Measurements from ENCODE around the gene SLC22A2. TPM values are rescaled to one million over a fixed set of nuclear protein-coding genes. Genes with fewer than 3 reads are reported as not detected.
"Not testable (repeated sequence)": the region's sequence is repeated elsewhere in the genome, so short reads cannot be mapped to it uniquely, and the experiment has no call there.

The SLC22A2 gene
- total RNA-seq, 1 experiment from 2014 or later: 0.96 TPM

DNA sequence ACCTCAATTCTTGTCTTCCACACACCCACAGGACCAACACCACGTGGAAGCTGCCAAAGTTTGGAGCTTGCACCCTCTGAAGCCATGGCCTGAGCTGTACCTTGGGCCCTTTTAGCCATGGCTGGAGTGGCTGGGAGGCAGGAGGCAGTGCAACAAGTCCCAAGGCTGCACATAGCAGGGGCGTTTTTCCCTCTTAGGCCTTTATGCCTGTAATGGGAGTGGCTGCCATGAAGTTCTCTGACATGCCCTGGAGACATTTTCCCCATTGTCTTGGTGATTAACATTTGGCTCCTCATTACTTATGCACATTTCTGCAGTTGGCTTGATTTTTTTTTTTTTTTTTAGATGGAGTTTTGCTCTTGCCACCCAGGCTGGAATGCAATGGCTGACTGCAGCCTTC is 45.2 kb upstream of the SLC22A2 start:
- Mint-ChIP-seq H3K4me1 (peaks cover 22% of the 10 kb centered on the region), H3K27ac (no peak overlapping the region), H3K4me3 (no peak overlapping the region), H3K36me3 (peaks cover 30% of the 10 kb centered on the region), H3K9me3 (peaks cover 46% of the 10 kb centered on the region), H3K27me3 (ENCODE audit: low read depth) (peaks cover 3% of the 10 kb centered on the region; the same call in 1 of the 2 replicates)
- ATAC-seq: no peak
- CTCF ChIA-PET: no interaction called here
- no peak for DNase-seq (ENCODE audit: low spot score)
- POLR2A ChIA-PET: no interaction called here
- TF ChIP-seq, protein P1, sequence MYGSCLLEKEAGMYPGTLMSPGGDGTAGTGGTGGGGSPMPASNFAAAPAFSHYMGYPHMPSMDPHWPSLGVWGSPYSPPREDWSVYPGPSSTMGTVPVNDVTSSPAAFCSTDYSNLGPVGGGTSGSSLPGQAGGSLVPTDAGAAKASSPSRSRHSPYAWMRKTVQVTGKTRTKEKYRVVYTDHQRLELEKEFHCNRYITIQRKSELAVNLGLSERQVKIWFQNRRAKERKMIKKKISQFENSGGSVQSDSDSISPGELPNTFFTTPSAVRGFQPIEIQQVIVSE (CRISPR knock-in tag; IDR thresholded peaks at IDR 0.05; ENCODE audit: borderline replicate concordance): no peak
- TF ChIP-seq, protein P2, sequence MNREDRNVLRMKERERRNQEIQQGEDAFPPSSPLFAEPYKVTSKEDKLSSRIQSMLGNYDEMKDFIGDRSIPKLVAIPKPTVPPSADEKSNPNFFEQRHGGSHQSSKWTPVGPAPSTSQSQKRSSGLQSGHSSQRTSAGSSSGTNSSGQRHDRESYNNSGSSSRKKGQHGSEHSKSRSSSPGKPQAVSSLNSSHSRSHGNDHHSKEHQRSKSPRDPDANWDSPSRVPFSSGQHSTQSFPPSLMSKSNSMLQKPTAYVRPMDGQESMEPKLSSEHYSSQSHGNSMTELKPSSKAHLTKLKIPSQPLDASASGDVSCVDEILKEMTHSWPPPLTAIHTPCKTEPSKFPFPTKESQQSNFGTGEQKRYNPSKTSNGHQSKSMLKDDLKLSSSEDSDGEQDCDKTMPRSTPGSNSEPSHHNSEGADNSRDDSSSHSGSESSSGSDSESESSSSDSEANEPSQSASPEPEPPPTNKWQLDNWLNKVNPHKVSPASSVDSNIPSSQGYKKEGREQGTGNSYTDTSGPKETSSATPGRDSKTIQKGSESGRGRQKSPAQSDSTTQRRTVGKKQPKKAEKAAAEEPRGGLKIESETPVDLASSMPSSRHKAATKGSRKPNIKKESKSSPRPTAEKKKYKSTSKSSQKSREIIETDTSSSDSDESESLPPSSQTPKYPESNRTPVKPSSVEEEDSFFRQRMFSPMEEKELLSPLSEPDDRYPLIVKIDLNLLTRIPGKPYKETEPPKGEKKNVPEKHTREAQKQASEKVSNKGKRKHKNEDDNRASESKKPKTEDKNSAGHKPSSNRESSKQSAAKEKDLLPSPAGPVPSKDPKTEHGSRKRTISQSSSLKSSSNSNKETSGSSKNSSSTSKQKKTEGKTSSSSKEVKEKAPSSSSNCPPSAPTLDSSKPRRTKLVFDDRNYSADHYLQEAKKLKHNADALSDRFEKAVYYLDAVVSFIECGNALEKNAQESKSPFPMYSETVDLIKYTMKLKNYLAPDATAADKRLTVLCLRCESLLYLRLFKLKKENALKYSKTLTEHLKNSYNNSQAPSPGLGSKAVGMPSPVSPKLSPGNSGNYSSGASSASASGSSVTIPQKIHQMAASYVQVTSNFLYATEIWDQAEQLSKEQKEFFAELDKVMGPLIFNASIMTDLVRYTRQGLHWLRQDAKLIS (CRISPR knock-in tag; IDR thresholded peaks at IDR 0.05; ENCODE audit: borderline replicate concordance): no peak
- TF ChIP-seq NR2C2 (CRISPR knock-in tag; IDR thresholded peaks at IDR 0.05): no peak
- TF ChIP-seq RORB (CRISPR knock-in tag; IDR thresholded peaks at IDR 0.05): no peak
- TF ChIP-seq, protein P3, sequence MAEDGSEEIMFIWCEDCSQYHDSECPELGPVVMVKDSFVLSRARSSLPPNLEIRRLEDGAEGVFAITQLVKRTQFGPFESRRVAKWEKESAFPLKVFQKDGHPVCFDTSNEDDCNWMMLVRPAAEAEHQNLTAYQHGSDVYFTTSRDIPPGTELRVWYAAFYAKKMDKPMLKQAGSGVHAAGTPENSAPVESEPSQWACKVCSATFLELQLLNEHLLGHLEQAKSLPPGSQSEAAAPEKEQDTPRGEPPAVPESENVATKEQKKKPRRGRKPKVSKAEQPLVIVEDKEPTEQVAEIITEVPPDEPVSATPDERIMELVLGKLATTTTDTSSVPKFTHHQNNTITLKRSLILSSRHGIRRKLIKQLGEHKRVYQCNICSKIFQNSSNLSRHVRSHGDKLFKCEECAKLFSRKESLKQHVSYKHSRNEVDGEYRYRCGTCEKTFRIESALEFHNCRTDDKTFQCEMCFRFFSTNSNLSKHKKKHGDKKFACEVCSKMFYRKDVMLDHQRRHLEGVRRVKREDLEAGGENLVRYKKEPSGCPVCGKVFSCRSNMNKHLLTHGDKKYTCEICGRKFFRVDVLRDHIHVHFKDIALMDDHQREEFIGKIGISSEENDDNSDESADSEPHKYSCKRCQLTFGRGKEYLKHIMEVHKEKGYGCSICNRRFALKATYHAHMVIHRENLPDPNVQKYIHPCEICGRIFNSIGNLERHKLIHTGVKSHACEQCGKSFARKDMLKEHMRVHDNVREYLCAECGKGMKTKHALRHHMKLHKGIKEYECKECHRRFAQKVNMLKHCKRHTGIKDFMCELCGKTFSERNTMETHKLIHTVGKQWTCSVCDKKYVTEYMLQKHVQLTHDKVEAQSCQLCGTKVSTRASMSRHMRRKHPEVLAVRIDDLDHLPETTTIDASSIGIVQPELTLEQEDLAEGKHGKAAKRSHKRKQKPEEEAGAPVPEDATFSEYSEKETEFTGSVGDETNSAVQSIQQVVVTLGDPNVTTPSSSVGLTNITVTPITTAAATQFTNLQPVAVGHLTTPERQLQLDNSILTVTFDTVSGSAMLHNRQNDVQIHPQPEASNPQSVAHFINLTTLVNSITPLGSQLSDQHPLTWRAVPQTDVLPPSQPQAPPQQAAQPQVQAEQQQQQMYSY (CRISPR knock-in tag; IDR thresholded peaks at IDR 0.05): no peak

DNA sequence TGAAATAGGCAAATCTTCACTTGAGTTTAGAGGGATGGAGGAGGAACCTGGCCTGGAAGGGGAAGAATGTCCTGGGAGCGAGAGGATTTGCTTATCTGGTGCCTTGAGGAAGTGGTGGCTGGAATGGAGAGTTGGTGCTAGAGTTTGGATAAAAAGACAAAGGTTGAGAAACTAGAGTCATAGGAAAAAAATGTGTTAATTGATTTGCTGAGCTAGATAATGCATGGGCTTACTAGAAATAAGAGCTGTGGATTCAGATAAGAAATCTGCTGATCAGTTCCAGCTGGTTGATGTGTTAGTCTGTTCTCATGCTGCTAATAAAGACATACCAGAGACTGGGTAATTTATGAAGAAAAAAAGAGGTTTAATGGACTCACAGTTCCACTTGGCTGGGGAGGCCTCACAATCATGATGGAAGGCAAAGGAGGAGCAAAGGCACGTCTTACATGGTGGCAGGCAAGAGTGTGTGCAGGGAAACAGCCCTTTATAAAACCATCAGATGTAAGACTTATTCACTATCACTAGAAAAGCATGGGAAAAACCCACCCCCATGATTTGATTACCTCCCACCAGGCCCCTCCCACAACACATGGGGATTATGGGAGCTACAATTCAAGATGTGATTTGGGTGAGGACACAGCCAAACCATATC is 43.9 kb upstream of the SLC22A2 start:
- H3K27ac Mint-ChIP-seq; POLR2A ChIA-PET; ATAC-seq; H3K4me3 Mint-ChIP-seq; H3K27me3 Mint-ChIP-seq (ENCODE audit: low read depth); DNase-seq (ENCODE audit: low spot score); CTCF ChIA-PET: not testable (repeated sequence)
- peaks cover 30% of the 10 kb centered on the region for H3K36me3 Mint-ChIP-seq
- peaks cover 36% of the 10 kb centered on the region for H3K9me3 Mint-ChIP-seq
- peaks cover 22% of the 10 kb centered on the region for H3K4me1 Mint-ChIP-seq

DNA sequence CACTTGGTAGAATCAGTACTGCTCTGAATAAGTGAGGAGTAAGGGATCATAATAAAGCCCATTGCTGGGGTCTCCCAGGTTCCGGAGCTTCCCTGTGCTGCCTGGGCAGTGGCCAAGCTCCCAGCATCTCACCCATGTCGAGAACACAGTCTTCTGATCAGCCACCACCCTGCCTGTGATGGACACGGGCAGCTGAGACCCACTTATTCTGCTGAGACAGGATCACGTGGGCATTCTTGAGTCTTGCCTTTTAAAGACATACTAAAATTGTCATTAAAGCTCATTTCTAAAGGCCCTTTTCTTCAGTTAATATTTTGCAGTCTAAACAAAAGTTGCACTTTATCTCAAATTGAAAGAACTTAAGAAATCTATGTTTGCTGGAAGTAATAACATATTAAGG is 42.7 kb upstream of the SLC22A2 start:
- peaks cover 30% of the 10 kb centered on the region for H3K36me3 Mint-ChIP-seq
- H3K4me3 Mint-ChIP-seq: no peak overlapping the region
- H3K4me1 Mint-ChIP-seq: peaks cover 27% of the 10 kb centered on the region
- ChIA-PET CTCF (interaction anchor here (1.6 kb wide), 1 partner anchor 80 kb away, joined by 3 read pairs; no protein-coding TSS in a partner anchor), POLR2A (no interaction called here)
- peaks cover 3% of the 10 kb centered on the region; the same call in 1 of the 2 replicates for H3K27me3 Mint-ChIP-seq (ENCODE audit: low read depth)
- ATAC-seq: no peak
- peaks cover 36% of the 10 kb centered on the region for H3K9me3 Mint-ChIP-seq
- no peak overlapping the region for H3K27ac Mint-ChIP-seq
- TF ChIP-seq, protein P4, sequence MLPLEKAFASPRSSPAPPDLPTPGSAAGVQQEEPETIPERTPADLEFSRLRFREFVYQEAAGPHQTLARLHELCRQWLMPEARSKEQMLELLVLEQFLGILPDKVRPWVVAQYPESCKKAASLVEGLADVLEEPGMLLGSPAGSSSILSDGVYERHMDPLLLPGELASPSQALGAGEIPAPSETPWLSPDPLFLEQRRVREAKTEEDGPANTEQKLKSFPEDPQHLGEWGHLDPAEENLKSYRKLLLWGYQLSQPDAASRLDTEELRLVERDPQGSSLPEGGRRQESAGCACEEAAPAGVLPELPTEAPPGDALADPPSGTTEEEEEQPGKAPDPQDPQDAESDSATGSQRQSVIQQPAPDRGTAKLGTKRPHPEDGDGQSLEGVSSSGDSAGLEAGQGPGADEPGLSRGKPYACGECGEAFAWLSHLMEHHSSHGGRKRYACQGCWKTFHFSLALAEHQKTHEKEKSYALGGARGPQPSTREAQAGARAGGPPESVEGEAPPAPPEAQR (CRISPR knock-in tag; IDR thresholded peaks at IDR 0.05): no peak
- no peak for TF ChIP-seq SOX15 (CRISPR knock-in tag; IDR thresholded peaks at IDR 0.05)
- TF ChIP-seq, protein P5, sequence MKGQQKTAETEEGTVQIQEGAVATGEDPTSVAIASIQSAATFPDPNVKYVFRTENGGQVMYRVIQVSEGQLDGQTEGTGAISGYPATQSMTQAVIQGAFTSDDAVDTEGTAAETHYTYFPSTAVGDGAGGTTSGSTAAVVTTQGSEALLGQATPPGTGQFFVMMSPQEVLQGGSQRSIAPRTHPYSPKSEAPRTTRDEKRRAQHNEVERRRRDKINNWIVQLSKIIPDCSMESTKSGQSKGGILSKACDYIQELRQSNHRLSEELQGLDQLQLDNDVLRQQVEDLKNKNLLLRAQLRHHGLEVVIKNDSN (CRISPR knock-in tag; IDR thresholded peaks at IDR 0.05): no peak
- no peak for TF ChIP-seq TEAD1 (CRISPR knock-in tag; IDR thresholded peaks at IDR 0.05)
- TF ChIP-seq, protein P6, sequence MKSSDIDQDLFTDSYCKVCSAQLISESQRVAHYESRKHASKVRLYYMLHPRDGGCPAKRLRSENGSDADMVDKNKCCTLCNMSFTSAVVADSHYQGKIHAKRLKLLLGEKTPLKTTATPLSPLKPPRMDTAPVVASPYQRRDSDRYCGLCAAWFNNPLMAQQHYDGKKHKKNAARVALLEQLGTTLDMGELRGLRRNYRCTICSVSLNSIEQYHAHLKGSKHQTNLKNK (CRISPR knock-in tag; IDR thresholded peaks at IDR 0.05): no peak
- no peak for DNase-seq (ENCODE audit: low spot score)
